MM.1S (cell line): ENCODE measurements around the gene TRIL.

Experiments used
- DNase-seq: peaks from one replicate; pipeline ENCODE4 v3.0.0-alpha.2; 2015
- H2AFZ ChIP-seq: fragments of 300-600 bp; sonication (generic); 2 replicates; pipeline ENCODE4 v1.6.0; 2016; ENCODE audit warnings: antibody characterized with exemption, low read length
- H3F3A ChIP-seq: fragments of 300-600 bp; sonication (generic); 2 replicates; pipeline ENCODE4 v1.6.1; 2016; ENCODE audit warnings: mild to moderate bottlenecking, antibody characterized with exemption, low read length, moderate library complexity, mixed read lengths; ENCODE audit not compliant: insufficient read depth
- H3K27ac ChIP-seq: fragments of 300-600 bp; sonication (generic); 2 replicates; pipeline ENCODE4 v1.5.1; 2016; ENCODE audit warnings: mild to moderate bottlenecking, low read length
- H3K27me3 ChIP-seq: fragments of 300-600 bp; sonication (generic); replicated peaks from 2 replicates; pipeline ENCODE4 v1.6.0; 2016; ENCODE audit warnings: low read length; ENCODE audit not compliant: insufficient read depth
- H3K36me3 ChIP-seq: fragments of 300-600 bp; sonication (generic); replicated peaks from 2 replicates; pipeline ENCODE4 v1.6.1; 2016; ENCODE audit warnings: mild to moderate bottlenecking, low read length, mixed read lengths; ENCODE audit not compliant: insufficient read depth
- H3K4me1 ChIP-seq: fragments of 300-600 bp; sonication (generic); 2 replicates; pipeline ENCODE4 v1.6.1; 2016; ENCODE audit warnings: low read length, mixed read lengths
- H3K4me2 ChIP-seq: fragments of 300-600 bp; sonication (generic); 2 replicates; pipeline ENCODE4 v1.6.0; 2016; ENCODE audit warnings: low read depth, low read length
- H3K4me3 ChIP-seq: fragments of 300-600 bp; sonication (generic); 2 replicates; pipeline ENCODE4 v1.5.1; 2016; ENCODE audit warnings: low read length, mixed read lengths
- H3K79me2 ChIP-seq: fragments of 300-600 bp; sonication (generic); 2 replicates; pipeline ENCODE4 v1.6.1; 2016; ENCODE audit warnings: mixed run types, low read length, mixed read lengths
- H3K9ac ChIP-seq: fragments of 300-600 bp; sonication (generic); 2 replicates; pipeline ENCODE4 v1.6.1; 2016; ENCODE audit warnings: low read length, mixed read lengths
- H3K9me2 ChIP-seq: fragments of 300-600 bp; sonication (generic); replicated peaks from 2 replicates; pipeline ENCODE4 v1.6.1; 2016; ENCODE audit warnings: mild to moderate bottlenecking, low read length, mixed read lengths; ENCODE audit not compliant: insufficient read depth
- H3K9me3 ChIP-seq: fragments of 300-600 bp; sonication (generic); replicated peaks from 2 replicates; pipeline ENCODE4 v1.6.1; 2016; ENCODE audit warnings: mild to moderate bottlenecking, low read length, mixed read lengths; ENCODE audit not compliant: insufficient read depth
- H4K20me1 ChIP-seq: fragments of 300-600 bp; sonication (generic); 2 replicates; pipeline ENCODE4 v1.6.1; 2016; ENCODE audit warnings: mild to moderate bottlenecking, low read length, moderate library complexity, mixed read lengths; ENCODE audit not compliant: insufficient read depth
- CTCF ChIP-seq: fragments of 300-600 bp; sonication (generic); IDR thresholded peaks from 2 replicates; pipeline ENCODE4 v1.5.1; 2016; ENCODE audit warnings: antibody characterized with exemption, low read length, mixed read lengths
- EZH2 ChIP-seq: fragments of 300-600 bp; sonication (generic); optimal IDR thresholded peaks from 2 replicates; pipeline ENCODE3; 2017; ENCODE audit warnings: low read depth, mild to moderate bottlenecking, antibody characterized with exemption, low read length, mixed read lengths
- EZH2phosphoT487 ChIP-seq: fragments of 300-600 bp; sonication (generic); IDR thresholded peaks from 2 replicates; pipeline ENCODE4 v1.6.1; 2018; ENCODE audit warnings: antibody characterized with exemption, low read length

TRIL gene

GRCh38 chr7:28957751-28958234 is 337 bp downstream of the TRIL start:
- no peak overlapping the region for H3K4me3 ChIP-seq
- no peaks in the 10 kb centered on the region for H4K20me1 ChIP-seq
- H3K27me3 ChIP-seq = no peaks in the 10 kb centered on the region
- no peaks in the 10 kb centered on the region for H3K79me2 ChIP-seq
- no peak overlapping the region for H2AFZ ChIP-seq
- H3K4me2 ChIP-seq = no peak overlapping the region
- peaks cover 7% of the 10 kb centered on the region; the same call in 1 of the 2 replicates for H3F3A ChIP-seq
- no peak for DNase-seq
- no peak overlapping the region for H3K27ac ChIP-seq
- no peak for TF ChIP-seq EZH2phosphoT487
- no peak for TF ChIP-seq CTCF
- TF ChIP-seq EZH2 = no peak
- H3K4me1 ChIP-seq = peaks cover 16% of the 10 kb centered on the region
- H3K9ac ChIP-seq = no peak overlapping the region
- H3K9me3 ChIP-seq = no peaks in the 10 kb centered on the region
- no peaks in the 10 kb centered on the region for H3K9me2 ChIP-seq
- no peaks in the 10 kb centered on the region for H3K36me3 ChIP-seq

- no peak overlapping the region for H3K9ac ChIP-seq
- H2AFZ ChIP-seq = no peak overlapping the region
- DNase-seq = no peak
- no peaks in the 10 kb centered on the region for H4K20me1 ChIP-seq
- H3K9me3 ChIP-seq = no peaks in the 10 kb centered on the region
- H3K36me3 ChIP-seq = no peaks in the 10 kb centered on the region
- peaks cover 12% of the 10 kb centered on the region; the same call in 1 of the 2 replicates for H3F3A ChIP-seq
- no peak overlapping the region for H3K27ac ChIP-seq
- no peaks in the 10 kb centered on the region for H3K9me2 ChIP-seq
- H3K4me1 ChIP-seq = peaks cover 22% of the 10 kb centered on the region
- no peaks in the 10 kb centered on the region for H3K79me2 ChIP-seq
- no peak overlapping the region for H3K4me3 ChIP-seq
- H3K4me2 ChIP-seq = no peak overlapping the region
- no peak for TF ChIP-seq CTCF
- TF ChIP-seq EZH2 = no peak
- H3K27me3 ChIP-seq = no peaks in the 10 kb centered on the region
Observed at GRCh38 chr7:28957064-28957750, 923 bp downstream of the TRIL start.

- Histone ChIP-seq H2AFZ (peak overlapping the region; percentile 39), H3K4me3 (peak overlapping the region; percentile 23; the same call in 1 of the 2 replicates), H3K4me1 (peaks cover 24% of the 10 kb centered on the region), H3K79me2 (no peaks in the 10 kb centered on the region), H4K20me1 (no peaks in the 10 kb centered on the region), H3F3A (peaks cover 13% of the 10 kb centered on the region; the same call in 1 of the 2 replicates), H3K27me3 (no peaks in the 10 kb centered on the region), H3K36me3 (no peaks in the 10 kb centered on the region), H3K9me2 (no peaks in the 10 kb centered on the region), H3K9me3 (no peaks in the 10 kb centered on the region), H3K4me2 (peak overlapping the region; percentile 62), H3K9ac (no peak overlapping the region), H3K27ac (no peak overlapping the region)
- TF ChIP-seq CTCF (peak; percentile 28), EZH2 (no peak)
- no peak for DNase-seq
Observed at GRCh38 chr7:28956608-28957063, 1.5 kb downstream of the TRIL start.
